HepG2 (cell line): ENCODE data around the gene ST6GALNAC4. TPM values are rescaled to one million over a fixed set of nuclear protein-coding genes. Genes with fewer than 3 reads are reported as not detected.
"Not testable (repeated sequence)": the region's sequence is repeated elsewhere in the genome, so short reads cannot be mapped to it uniquely, and the experiment has no call there.

Experiments used
- ATAC-seq: fragments of 200-7000 bp; cut with Tn5 transposase; 3 replicates; pipeline ENCODE4 v1.9.1; 2020; ENCODE audit warnings: mild to moderate bottlenecking, moderate library complexity
- BruUV-seq: library from RNA; stranded (reverse); fragments of 400-500 nt; replicated peaks from 2 replicates; lab custom pipeline; 2021; lab: Mats Ljungman, UMichigan
- CTCF ChIA-PET: fragments of 300-600 bp; formaldehyde crosslinking; extraction: SDS; loops from one replicate; lab custom pipeline; 2021; ENCODE audit warnings: low total read pairs, inconsistent platforms, low intra/inter-chr PET ratio; lab: Yijun Ruan, JAX
- POLR2A ChIA-PET: fragments of 350-600 bp; sonication (Branson Sonifier 250); formaldehyde crosslinking; loops from one replicate; lab custom pipeline; 2020; ENCODE audit warnings: antibody characterized with exemption, inconsistent platforms; lab: Yijun Ruan, JAX
- DNase-seq: peaks from one replicate; pipeline ENCODE4 v3.0.0-alpha.2; 2015; ENCODE audit warnings: low spot score
- FAIRE-seq: peaks from 3 replicates; lab custom pipeline; 2011; peaks lifted over from hg19 to GRCh38; lab: Jason Lieb, UNC
- H2AFZ ChIP-seq: one replicate; pipeline ENCODE4 v1.6.1; 2011; ENCODE audit warnings: low read length, inconsistent platforms
- H3K27ac ChIP-seq: fragments of 300-600 bp; 3 replicates; pipeline ENCODE4 v1.8.0; 2011; ENCODE audit warnings: mixed run types, mild to moderate bottlenecking, mixed read lengths, low read length, inconsistent platforms; ENCODE audit not compliant: insufficient read depth; ENCODE audit errors: extremely low read length
- H3K27me3 ChIP-seq, 2 experiments: fragments of 200-600 bp in 1 of 2; 2 replicates in 1 of 2; 3 replicates in 1 of 2; pipeline versions ENCODE4 v1.6.0 to v1.8.0; 2011; ENCODE audit warnings: low read length in 2 of 2, mild to moderate bottlenecking in 2 of 2, moderate library complexity in 2 of 2, inconsistent platforms in 1 of 2; ENCODE audit not compliant: insufficient read depth in 2 of 2, control insufficient read depth in 1 of 2
- H3K36me3 ChIP-seq, 2 experiments: fragments of 200-600 bp in 1 of 2; replicated peaks in 1 of 2; 2 replicates in 1 of 2; 3 replicates in 1 of 2; pipeline versions ENCODE4 v1.5.1 to v1.8.0; 2011; ENCODE audit warnings: low read length in 2 of 2, inconsistent platforms in 1 of 2; ENCODE audit not compliant: insufficient read depth in 2 of 2, control insufficient read depth in 1 of 2
- H3K4me1 ChIP-seq: 2 replicates; pipeline ENCODE4 v1.5.1; 2012; ENCODE audit warnings: low read length, inconsistent platforms; ENCODE audit not compliant: insufficient read depth
- H3K4me2 ChIP-seq: 2 replicates; pipeline ENCODE4 v1.6.0; 2011; ENCODE audit warnings: low read depth, low read length, inconsistent platforms
- H3K4me3 ChIP-seq, 3 experiments: fragments of 200-600 bp in 1 of 3; sonication (generic), shearing (Covaris generic) in 1 of 3; replicated peaks in 1 of 3; 2 replicates each; pipeline ENCODE4 v1.5.1; 2011 to 2016; ENCODE audit warnings: low read length in 3 of 3, inconsistent platforms in 2 of 3, low read depth in 2 of 3, mild to moderate bottlenecking in 2 of 3, control low read depth in 1 of 3, mixed read lengths in 1 of 3; ENCODE audit not compliant: insufficient read depth in 1 of 3
- H3K79me2 ChIP-seq: one replicate; pipeline ENCODE4 v1.6.1; 2011; ENCODE audit warnings: low read length, inconsistent platforms; ENCODE audit not compliant: insufficient read depth
- H3K9ac ChIP-seq: 2 replicates; pipeline ENCODE4 v1.6.0; 2011; ENCODE audit warnings: mild to moderate bottlenecking, low read depth, low read length, inconsistent platforms; ENCODE audit not compliant: insufficient read depth
- H3K9me3 ChIP-seq: 2 replicates; pipeline ENCODE4 v1.5.1; 2012; ENCODE audit warnings: mild to moderate bottlenecking, low read length
- H4K20me1 ChIP-seq: 2 replicates; pipeline ENCODE4 v1.6.0; 2011; ENCODE audit warnings: inconsistent platforms, mild to moderate bottlenecking, low read length, moderate library complexity; ENCODE audit not compliant: insufficient read depth
- POLR2G ChIP-seq: fragments of 200-400 bp; formaldehyde crosslinking; IDR thresholded peaks from 2 replicates; pipeline ENCODE4 v1.6.1; 2018; ENCODE audit warnings: mild to moderate bottlenecking, low read depth, low read length, moderate library complexity
- ZBTB7A ChIP-seq: sonication (generic); formaldehyde crosslinking; IDR thresholded peaks from 2 replicates; pipeline ENCODE4 v1.8.0; 2022; ENCODE audit warnings: mild to moderate bottlenecking, missing genetic modification reagents
- ZMYM3 ChIP-seq: sonication (generic); formaldehyde crosslinking; IDR thresholded peaks from 2 replicates; pipeline ENCODE4 v1.5.1; 2020; ENCODE audit warnings: mild to moderate bottlenecking, missing genetic modification reagents
- ZNF121 ChIP-seq: sonication (generic); formaldehyde crosslinking; IDR thresholded peaks from 2 replicates; pipeline ENCODE4 v1.5.0; 2020; ENCODE audit warnings: mild to moderate bottlenecking, missing genetic modification reagents
- ZNF770 ChIP-seq: sonication (generic); formaldehyde crosslinking; IDR thresholded peaks from 2 replicates; pipeline ENCODE4 v1.5.0; 2020; ENCODE audit warnings: mild to moderate bottlenecking, missing genetic modification reagents
- WGBS: methylation state at CpG from one replicate; pipeline ENCODE4 v1.1.6; 2017; ENCODE audit warnings: low lambda C conversion rate; 5-methylcytosine and 5-hydroxymethylcytosine counted together
- in situ Hi-C: cut with HindIII; loops from 2 replicates; pipeline ENCODE4 v1.10.0; 2017; ENCODE audit warnings: low pct_unique_long_range_greater_than_20kb; ENCODE audit not compliant: extremely low pct_ligation_motif_present
- intact Hi-C: fragments of 100-400 bp; cut with micrococcal nuclease; formaldehyde crosslinking; loops from one replicate; pipeline ENCODE4 v1.10.0; 2022; ENCODE audit not compliant: unreplicated experiment
- polyA plus RNA-seq, 8 experiments: library from polyadenylated mRNA; depleted of rRNA in 3 of 8; stranded (reverse) in 7 of 8; unstranded in 1 of 8; fragments of >200 nt; fragmentation: Illumina TruSeq in 4 of 8; extraction: Trizol in 4 of 8; gene quantifications; 2 replicates each; pipeline versions ENCODE4 v1.2.1 to v1.2.3, GENCODE V29; 2011 to 2016; ENCODE audit warnings: low read depth in 4 of 8, missing spikeins in 1 of 8, mixed read lengths in 1 of 8; ENCODE audit not compliant: insufficient read depth in 1 of 8
- total RNA-seq, 5 experiments: library from RNA; depleted of rRNA; stranded (reverse); fragments of >200 nt; fragmentation: Illumina TruSeq; extraction: Trizol; gene quantifications; 2 replicates each; pipeline ENCODE4 v1.2.3, GENCODE V29; 2016; ENCODE audit warnings: low read depth in 1 of 5

ST6GALNAC4 gene
- total and polyA plus RNA-seq, 2 of the 13 experiments (the other 11 are each of a cell fraction or from before 2014, with no cell fraction given), result 18.8 to 27.7 TPM

- in situ Hi-C loops, result no loop called here
- ATAC-seq, result no peak; the same call in 1 of the 3 replicates
- POLR2A ChIA-PET, result no interaction called here
- H3K4me3 ChIP-seq, result no peak overlapping the region
- no peaks in the 10 kb centered on the region for H3K79me2 ChIP-seq
- no peak overlapping the region for H3K4me2 ChIP-seq
- no peaks in the 10 kb centered on the region for H4K20me1 ChIP-seq
- no peak for DNase-seq
- 98% methylated on average over 7 of the region's 7 CpGs for WGBS
- H3K36me3 ChIP-seq, result peaks cover 9 to 19% of the 10 kb centered on the region in 2 experiments; a peak in 4 of 5 replicates
- CTCF ChIA-PET, result no interaction called here
- no peak for FAIRE-seq
- H2AFZ ChIP-seq, result no peak overlapping the region
- H3K9me3 ChIP-seq, result no peaks in the 10 kb centered on the region
- no peaks in the 10 kb centered on the region for H3K27me3 ChIP-seq
- no TSS peak for BruUV-seq
- TF ChIP-seq ZBTB7A, result no peak
- peak; percentile 49; the same call in 1 of the 2 replicates for TF ChIP-seq POLR2G
- TF ChIP-seq, all 625 proteins: peak for 1
- Histone ChIP-seq H3K4me1 (peaks cover 4% of the 10 kb centered on the region; the same call in 1 of the 2 replicates), H3K9ac (no peak overlapping the region), H3K27ac (no peak overlapping the region)
- intact Hi-C loops, result no loop called here
Measured at GRCh38 chr9:127883959-127884358, 32.9 kb downstream of the ST6GALNAC4 start.

GRCh38 chr9:127881715-127882114, 35.1 kb downstream of the ST6GALNAC4 start:
- in situ Hi-C loops, result not testable (repeated sequence)
- POLR2A ChIA-PET, result interaction anchor here (1.2 to 2.6 kb wide), 4 partner anchors 16 to 147 kb away, joined by 3 to 12 read pairs (median 4); partner anchors contain the start of gene ST6GALNAC4
- H3K4me1 ChIP-seq, result peaks cover 21% of the 10 kb centered on the region

More at GRCh38 chr9:127881715-127882114, 35.1 kb downstream of the ST6GALNAC4 start:
- TF ChIP-seq ZMYM3 (CRISPR knock-in tag) (peak; percentile 18; the same call in 1 of the 2 replicates), ZNF770 (CRISPR knock-in tag) (peak; percentile 70), ZNF121 (CRISPR knock-in tag) (peak; percentile 53; the same call in 1 of the 2 replicates)
- H2AFZ ChIP-seq, ATAC-seq, CTCF ChIA-PET, H3K9ac ChIP-seq, DNase-seq, H3K27me3 ChIP-seq, H3K9me3 ChIP-seq, H3K4me2 ChIP-seq, H4K20me1 ChIP-seq, H3K36me3 ChIP-seq, H3K27ac ChIP-seq, H3K4me3 ChIP-seq, BruUV-seq, FAIRE-seq, H3K79me2 ChIP-seq, intact Hi-C loops: not testable (repeated sequence)
- WGBS, result 72% methylated on average over 3 of the region's 3 CpGs
